WI38 (cell line): ENCODE measurements around the gene TPD52L1.

Experiments
- H3K4me3 ChIP-seq: 2 replicates; pipeline ENCODE4 v1.5.1; 2011; ENCODE audit warnings: low read depth, mild to moderate bottlenecking, control low read depth, low read length
- CTCF ChIP-seq: IDR thresholded peaks from 2 replicates; pipeline ENCODE4 v1.5.1; 2012; ENCODE audit warnings: low read depth, mild to moderate bottlenecking, control low read depth, low read length

Gene TPD52L1

GRCh38 chr6:125191916-125192609, 38.5 kb downstream of the TPD52L1 start:
- H3K4me3 ChIP-seq = no peak overlapping the region
- TF ChIP-seq CTCF = peak; percentile 76

- no peak overlapping the region for H3K4me3 ChIP-seq
- no peak for TF ChIP-seq CTCF
Measured at GRCh38 chr6:125192610-125192930, 39.0 kb downstream of the TPD52L1 start.

- H3K4me3 ChIP-seq = no peak overlapping the region
- TF ChIP-seq CTCF = no peak
Measured at GRCh38 chr6:125193208-125193607, 39.6 kb downstream of the TPD52L1 start.

- no peak for TF ChIP-seq CTCF
- H3K4me3 ChIP-seq = no peak overlapping the region
Measured at GRCh38 chr6:125194941-125195340, 41.4 kb downstream of the TPD52L1 start.

- no peak for TF ChIP-seq CTCF
- H3K4me3 ChIP-seq = no peak overlapping the region
Measured at GRCh38 chr6:125195526-125195925, 42.0 kb downstream of the TPD52L1 start.

- no peak for TF ChIP-seq CTCF
- H3K4me3 ChIP-seq = no peak overlapping the region
Measured at GRCh38 chr6:125196613-125197012, 43.0 kb downstream of the TPD52L1 start.

- no peak for TF ChIP-seq CTCF
- no peak overlapping the region for H3K4me3 ChIP-seq
Measured at GRCh38 chr6:125197795-125198269, 44.3 kb downstream of the TPD52L1 start.
